HepG2 (cell line): ENCODE results near the gene HLA-DOA. TPM values are rescaled to one million over a fixed set of nuclear protein-coding genes. Genes with fewer than 3 reads are reported as not detected.
A peak's percentile ranks its signal among the peaks of the same experiment; 100 is the strongest.

Source experiments
- CEBPG ChIP-seq: IDR thresholded peaks from 2 replicates; pipeline ENCODE4 v1.6.1; 2016
- FIP1L1 ChIP-seq: fragments of 200-400 bp; formaldehyde crosslinking; IDR thresholded peaks from 2 replicates; pipeline ENCODE4 v1.6.1; 2018; ENCODE audit warnings: low read depth, mild to moderate bottlenecking, low read length, moderate library complexity, borderline replicate concordance; ENCODE audit not compliant: insufficient read depth
- FOSL2 ChIP-seq: sonication (generic); formaldehyde crosslinking; IDR thresholded peaks from 2 replicates; pipeline ENCODE4 v1.4.0; 2020; ENCODE audit warnings: missing genetic modification reagents
- GATAD1 ChIP-seq: IDR thresholded peaks from 2 replicates; pipeline ENCODE4 v1.6.1; 2016; ENCODE audit warnings: missing genetic modification reagents, missing compliant biosample characterization
- HCFC1 ChIP-seq: fragments of 150-350 bp; IDR thresholded peaks from 2 replicates; pipeline ENCODE4 v1.6.1; 2014; ENCODE audit warnings: low read depth, low read length
- ISX ChIP-seq: sonication (generic); formaldehyde crosslinking; conservative IDR thresholded peaks from 2 replicates; pipeline ENCODE4 v1.5.0; 2020; ENCODE audit warnings: missing genetic modification reagents
- KLF9 ChIP-seq: IDR thresholded peaks from 2 replicates; pipeline ENCODE4 v1.6.1; 2016; ENCODE audit warnings: low read depth
- MAFF ChIP-seq: IDR thresholded peaks from 2 replicates; pipeline ENCODE4 v1.6.1; 2011; ENCODE audit warnings: low read depth, low read length, improper control_type of control experiment
- NFYB ChIP-seq: sonication (generic); formaldehyde crosslinking; IDR thresholded peaks from 2 replicates; pipeline ENCODE4 v1.4.0; 2020; ENCODE audit warnings: missing genetic modification reagents
- RARG ChIP-seq: sonication (generic); formaldehyde crosslinking; IDR thresholded peaks from 2 replicates; pipeline ENCODE4 v1.4.0; 2020; ENCODE audit warnings: low read depth, mild to moderate bottlenecking, missing genetic modification reagents
- SIN3B ChIP-seq: fragments of 150-350 bp; IDR thresholded peaks from 2 replicates; pipeline ENCODE4 v1.6.1; 2014; ENCODE audit warnings: low read length
- SOX13 ChIP-seq, 3 experiments: fragments of 450-650 bp in 1 of 3; sonication (generic) in 1 of 3; formaldehyde crosslinking in 1 of 3; IDR thresholded peaks in 2 of 3; conservative IDR thresholded peaks in 1 of 3; 2 replicates each; pipeline versions ENCODE4 v1.5.0 to v1.6.1; 2016 to 2020; ENCODE audit warnings: antibody characterized with exemption in 1 of 3, mild to moderate bottlenecking in 1 of 3, missing compliant biosample characterization in 1 of 3, missing genetic modification reagents in 1 of 3, moderate library complexity in 1 of 3
- SUZ12 ChIP-seq: fragments of 150-350 bp; IDR thresholded peaks from 2 replicates; pipeline ENCODE4 v1.6.1; 2014; ENCODE audit warnings: low read depth, low read length
- ZBTB1 ChIP-seq: sonication (generic); formaldehyde crosslinking; IDR thresholded peaks from 2 replicates; pipeline ENCODE4 v1.4.0; 2020; ENCODE audit warnings: missing genetic modification reagents, borderline replicate concordance
- ZFX ChIP-seq: sonication (generic); formaldehyde crosslinking; IDR thresholded peaks from 2 replicates; pipeline ENCODE4 v1.4.0; 2020; ENCODE audit warnings: mild to moderate bottlenecking, low read depth, missing genetic modification reagents, moderate library complexity
- ZNF20 ChIP-seq: sonication (generic); formaldehyde crosslinking; IDR thresholded peaks from 2 replicates; pipeline ENCODE4 v1.4.0; 2020; ENCODE audit warnings: mild to moderate bottlenecking, moderate library complexity, missing genetic modification reagents
- ZNF33A ChIP-seq: sonication (generic); formaldehyde crosslinking; IDR thresholded peaks from 2 replicates; pipeline ENCODE4 v1.5.1; 2020; ENCODE audit warnings: missing genetic modification reagents, mild to moderate bottlenecking, moderate library complexity, borderline replicate concordance
- ZNF670 ChIP-seq: sonication (generic); formaldehyde crosslinking; IDR thresholded peaks from 2 replicates; pipeline ENCODE4 v1.8.0; 2022; ENCODE audit warnings: mild to moderate bottlenecking, missing genetic modification reagents, borderline replicate concordance
- ZNF766 ChIP-seq: sonication (generic); formaldehyde crosslinking; IDR thresholded peaks from 2 replicates; pipeline ENCODE4 v1.5.0; 2020; ENCODE audit warnings: missing genetic modification reagents, borderline replicate concordance
- ZSCAN29 ChIP-seq: sonication (generic); formaldehyde crosslinking; conservative IDR thresholded peaks from 2 replicates; pipeline ENCODE4 v1.4.0; 2020; ENCODE audit warnings: mild to moderate bottlenecking, missing genetic modification reagents
- polyA plus RNA-seq, 8 experiments: library from polyadenylated mRNA; depleted of rRNA in 3 of 8; stranded (reverse) in 7 of 8; unstranded in 1 of 8; fragments of >200 nt; fragmentation: Illumina TruSeq in 4 of 8; extraction: Trizol in 4 of 8; gene quantifications; 2 replicates each; pipeline versions ENCODE4 v1.2.1 to v1.2.3, GENCODE V29; 2011 to 2016; ENCODE audit warnings: low read depth in 4 of 8, missing spikeins in 1 of 8, mixed read lengths in 1 of 8; ENCODE audit not compliant: insufficient read depth in 1 of 8
- total RNA-seq, 5 experiments: library from RNA; depleted of rRNA; stranded (reverse); fragments of >200 nt; fragmentation: Illumina TruSeq; extraction: Trizol; gene quantifications; 2 replicates each; pipeline ENCODE4 v1.2.3, GENCODE V29; 2016; ENCODE audit warnings: low read depth in 1 of 5
- TF ChIP-seq, protein P1 (sequence below): sonication (generic); formaldehyde crosslinking; IDR thresholded peaks from 2 replicates; pipeline ENCODE4 v1.8.1; 2023; ENCODE audit warnings: missing genetic modification reagents, mild to moderate bottlenecking, borderline replicate concordance
- TF ChIP-seq, protein P2 (sequence below): sonication (generic); formaldehyde crosslinking; IDR thresholded peaks from 2 replicates; pipeline ENCODE4 v1.5.1; 2020; ENCODE audit warnings: missing genetic modification reagents, mild to moderate bottlenecking, borderline replicate concordance
- TF ChIP-seq, protein P3 (sequence below): sonication (generic); formaldehyde crosslinking; IDR thresholded peaks from 2 replicates; pipeline ENCODE4 v1.8.1; 2023; ENCODE audit warnings: mild to moderate bottlenecking, missing genetic modification reagents

HLA-DOA gene
- total and polyA plus RNA-seq, 2 of the 13 experiments (the other 11 are each of a cell fraction or from before 2014, with no cell fraction given): 0.03 to 0.09 TPM

DNA sequence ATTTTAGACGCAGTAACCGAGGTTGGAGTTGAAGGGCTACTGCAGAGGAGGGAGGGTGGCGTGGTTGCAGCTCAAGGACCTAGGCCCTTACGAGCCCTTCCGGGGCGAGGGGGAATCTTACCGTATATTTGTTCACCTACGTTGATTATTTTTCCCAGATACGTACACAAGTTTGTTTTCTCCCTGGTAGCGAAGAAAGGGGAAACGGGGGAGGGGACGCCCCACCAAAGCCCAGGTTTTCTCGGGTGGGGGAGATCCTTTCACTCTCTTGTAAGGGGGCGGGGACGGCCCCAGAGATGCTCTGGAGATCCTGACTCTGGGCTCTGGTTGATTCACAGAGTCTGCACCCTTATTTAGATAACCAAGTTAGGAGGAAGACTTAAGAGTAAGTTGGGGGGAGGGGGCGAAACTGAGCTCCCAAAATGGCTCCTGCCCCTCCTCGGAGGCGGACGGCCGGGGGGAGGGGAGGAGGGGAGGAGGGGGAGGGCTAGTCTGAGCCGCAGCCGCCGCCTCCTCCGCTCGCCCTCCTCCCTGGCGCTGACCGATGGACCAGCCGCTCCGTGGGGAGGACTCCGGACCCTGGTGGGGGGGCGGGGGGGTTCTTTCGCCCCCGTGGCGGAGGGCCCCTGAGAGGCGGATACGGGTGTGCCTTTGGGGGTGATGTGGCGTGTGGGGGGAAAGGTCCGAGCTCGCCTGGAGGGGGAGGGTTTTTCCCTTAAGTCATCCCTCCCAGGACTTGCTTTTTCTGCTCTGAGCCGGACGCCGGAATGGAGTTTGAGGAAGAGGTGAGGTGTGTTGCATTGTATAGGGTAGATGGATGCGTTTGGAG lies 38.8 kb downstream of the HLA-DOA start (continued):
- TF ChIP-seq, protein P1, sequence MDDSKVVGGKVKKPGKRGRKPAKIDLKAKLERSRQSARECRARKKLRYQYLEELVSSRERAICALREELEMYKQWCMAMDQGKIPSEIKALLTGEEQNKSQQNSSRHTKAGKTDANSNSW (CRISPR knock-in tag): no peak
- TF ChIP-seq, protein P2, sequence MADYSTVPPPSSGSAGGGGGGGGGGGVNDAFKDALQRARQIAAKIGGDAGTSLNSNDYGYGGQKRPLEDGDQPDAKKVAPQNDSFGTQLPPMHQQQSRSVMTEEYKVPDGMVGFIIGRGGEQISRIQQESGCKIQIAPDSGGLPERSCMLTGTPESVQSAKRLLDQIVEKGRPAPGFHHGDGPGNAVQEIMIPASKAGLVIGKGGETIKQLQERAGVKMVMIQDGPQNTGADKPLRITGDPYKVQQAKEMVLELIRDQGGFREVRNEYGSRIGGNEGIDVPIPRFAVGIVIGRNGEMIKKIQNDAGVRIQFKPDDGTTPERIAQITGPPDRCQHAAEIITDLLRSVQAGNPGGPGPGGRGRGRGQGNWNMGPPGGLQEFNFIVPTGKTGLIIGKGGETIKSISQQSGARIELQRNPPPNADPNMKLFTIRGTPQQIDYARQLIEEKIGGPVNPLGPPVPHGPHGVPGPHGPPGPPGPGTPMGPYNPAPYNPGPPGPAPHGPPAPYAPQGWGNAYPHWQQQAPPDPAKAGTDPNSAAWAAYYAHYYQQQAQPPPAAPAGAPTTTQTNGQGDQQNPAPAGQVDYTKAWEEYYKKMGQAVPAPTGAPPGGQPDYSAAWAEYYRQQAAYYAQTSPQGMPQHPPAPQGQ: no peak
- TF ChIP-seq SUZ12 (no peak), CEBPG (CRISPR knock-in tag) (no peak), MAFF (no peak), HCFC1 (no peak), FOSL2 (CRISPR knock-in tag) (no peak), KLF9 (no peak), ZNF670 (CRISPR knock-in tag) (no peak), SOX13 (IDR thresholded peaks at IDR 0.05) (0 out of 2 replicates have a peak, but pooled peaks have one; percentile 15), SOX13 (CRISPR knock-in tag; conservative IDR thresholded peaks at IDR 0.05 in 1 of 2, IDR thresholded peaks at IDR 0.05 in 1 of 2) (no peak; a peak in 2 of 4 replicates), NFYB (no peak), RARG (CRISPR knock-in tag) (no peak), ZBTB1 (no peak), GATAD1 (CRISPR knock-in tag) (no peak; the same call in 1 of the 2 replicates), ZNF20 (CRISPR knock-in tag) (no peak), SIN3B (no peak), ZNF33A (no peak), ZSCAN29 (CRISPR knock-in tag) (no peak), ZFX (CRISPR knock-in tag) (0 out of 2 replicates have a peak, but pooled peaks have one; percentile 1), ISX (CRISPR knock-in tag) (no peak), FIP1L1 (no peak), ZNF766 (CRISPR knock-in tag) (no peak)
- TF ChIP-seq, protein P3, sequence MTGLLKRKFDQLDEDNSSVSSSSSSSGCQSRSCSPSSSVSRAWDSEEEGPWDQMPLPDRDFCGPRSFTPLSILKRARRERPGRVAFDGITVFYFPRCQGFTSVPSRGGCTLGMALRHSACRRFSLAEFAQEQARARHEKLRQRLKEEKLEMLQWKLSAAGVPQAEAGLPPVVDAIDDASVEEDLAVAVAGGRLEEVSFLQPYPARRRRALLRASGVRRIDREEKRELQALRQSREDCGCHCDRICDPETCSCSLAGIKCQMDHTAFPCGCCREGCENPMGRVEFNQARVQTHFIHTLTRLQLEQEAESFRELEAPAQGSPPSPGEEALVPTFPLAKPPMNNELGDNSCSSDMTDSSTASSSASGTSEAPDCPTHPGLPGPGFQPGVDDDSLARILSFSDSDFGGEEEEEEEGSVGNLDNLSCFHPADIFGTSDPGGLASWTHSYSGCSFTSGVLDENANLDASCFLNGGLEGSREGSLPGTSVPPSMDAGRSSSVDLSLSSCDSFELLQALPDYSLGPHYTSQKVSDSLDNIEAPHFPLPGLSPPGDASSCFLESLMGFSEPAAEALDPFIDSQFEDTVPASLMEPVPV: no peak
